IPS-20b (cell line): ENCODE measurements around the gene ATG2A.

Experiments used
- H3K27ac ChIP-seq: one replicate; pipeline ENCODE4 v1.5.1; 2013; ENCODE audit warnings: low read length
- H3K27me3 ChIP-seq: 2 replicates; pipeline ENCODE4 v1.6.1; 2013; ENCODE audit warnings: mild to moderate bottlenecking, low read length, inconsistent platforms; ENCODE audit not compliant: insufficient read depth
- H3K36me3 ChIP-seq: 2 replicates; pipeline ENCODE4 v1.6.1; 2013; ENCODE audit warnings: low read depth, mild to moderate bottlenecking, inconsistent platforms, low read length, moderate library complexity; ENCODE audit not compliant: insufficient read depth
- H3K4me1 ChIP-seq: 2 replicates; pipeline ENCODE4 v1.6.1; 2013; ENCODE audit warnings: mild to moderate bottlenecking, control low read depth, inconsistent platforms, low read length, moderate library complexity; ENCODE audit not compliant: insufficient read depth
- H3K4me3 ChIP-seq: 2 replicates; pipeline ENCODE4 v1.5.1; 2013; ENCODE audit warnings: mild to moderate bottlenecking, low read length, inconsistent platforms
- H3K9ac ChIP-seq: 2 replicates; pipeline ENCODE4 v1.6.1; 2013; ENCODE audit warnings: low read depth, mild to moderate bottlenecking, inconsistent platforms, low read length, moderate library complexity
- H3K9me3 ChIP-seq: 2 replicates; pipeline ENCODE4 v1.6.1; 2013; ENCODE audit warnings: mild to moderate bottlenecking, low read depth, low read length, inconsistent platforms; ENCODE audit not compliant: insufficient read depth

The ATG2A gene

GRCh38 chr11:64872790-64873488, 44.1 kb downstream of the ATG2A start:
- H3K4me3 ChIP-seq: no peak overlapping the region
- peaks cover 13% of the 10 kb centered on the region for H3K4me1 ChIP-seq
- no peaks in the 10 kb centered on the region; the same call in 1 of the 2 replicates for H3K9me3 ChIP-seq
- H3K36me3 ChIP-seq: peaks cover 26% of the 10 kb centered on the region
- peaks cover 11% of the 10 kb centered on the region for H3K27me3 ChIP-seq
- H3K9ac ChIP-seq: no peak overlapping the region
- no peak overlapping the region for H3K27ac ChIP-seq

DNA sequence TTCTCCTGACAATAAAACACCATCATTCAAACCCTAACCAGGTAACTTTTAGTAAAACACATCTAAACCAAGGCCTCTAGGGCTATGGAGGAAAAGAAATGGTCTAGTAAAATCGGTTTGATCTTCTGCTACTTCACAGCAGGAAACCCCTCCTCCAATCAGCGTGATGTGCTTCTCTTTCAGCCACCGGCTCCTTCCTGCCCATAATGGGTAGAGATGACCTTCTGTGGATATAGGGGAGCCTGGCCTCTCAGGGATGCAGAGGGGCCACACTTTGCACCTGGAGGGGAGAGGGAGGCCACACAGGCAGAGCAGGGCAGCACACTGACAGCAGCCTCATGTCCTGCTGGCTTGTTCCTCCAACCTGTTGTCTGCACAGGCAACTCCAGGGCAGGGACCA, 45.5 kb downstream of the ATG2A start:
- Histone ChIP-seq H3K9ac (no peak overlapping the region), H3K27me3 (no peaks in the 10 kb centered on the region), H3K27ac (no peak overlapping the region), H3K4me1 (peaks cover 6% of the 10 kb centered on the region; the same call in 1 of the 2 replicates), H3K36me3 (peaks cover 26% of the 10 kb centered on the region), H3K9me3 (no peaks in the 10 kb centered on the region; the same call in 1 of the 2 replicates), H3K4me3 (no peak overlapping the region)

DNA sequence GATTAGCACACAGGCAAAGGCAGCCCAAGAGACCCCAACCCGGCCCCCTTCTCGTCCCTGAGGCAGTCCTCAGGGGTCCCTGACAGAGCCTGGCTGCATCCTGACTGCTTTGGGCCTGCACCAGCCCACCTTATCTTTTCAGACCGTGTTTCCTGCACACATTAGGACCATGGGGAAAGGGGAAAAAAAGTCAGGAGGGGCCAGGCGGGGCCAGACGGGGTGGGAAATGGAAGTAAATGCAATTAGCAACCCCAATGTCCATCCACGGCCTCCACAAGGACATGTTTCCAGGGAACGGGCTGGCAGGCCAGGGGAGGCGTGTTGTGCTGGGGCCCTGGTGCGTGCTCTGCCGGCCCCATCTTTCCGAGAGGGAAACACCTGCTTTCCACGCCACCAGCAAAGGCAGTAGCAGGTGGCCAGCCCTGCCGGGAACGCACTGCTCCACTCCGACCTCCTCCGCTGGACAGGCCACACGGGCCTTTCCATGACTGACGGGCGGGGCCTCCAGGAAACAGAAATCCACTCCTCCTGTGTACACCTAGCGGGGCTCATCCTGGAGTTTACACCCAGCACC, 46.0 kb downstream of the ATG2A start:
- Histone ChIP-seq H3K4me1 (peaks cover 6% of the 10 kb centered on the region; the same call in 1 of the 2 replicates), H3K27me3 (no peaks in the 10 kb centered on the region), H3K9me3 (no peaks in the 10 kb centered on the region; the same call in 1 of the 2 replicates), H3K4me3 (no peak overlapping the region), H3K9ac (no peak overlapping the region), H3K36me3 (peaks cover 26% of the 10 kb centered on the region), H3K27ac (no peak overlapping the region)

GRCh38 chr11:64870176-64870892, 46.7 kb downstream of the ATG2A start:
- H3K27ac ChIP-seq: no peak overlapping the region
- H3K9me3 ChIP-seq: no peaks in the 10 kb centered on the region; the same call in 1 of the 2 replicates
- no peaks in the 10 kb centered on the region for H3K27me3 ChIP-seq
- H3K9ac ChIP-seq: no peak overlapping the region
- H3K4me3 ChIP-seq: no peak overlapping the region
- peaks cover 6% of the 10 kb centered on the region; the same call in 1 of the 2 replicates for H3K4me1 ChIP-seq
- H3K36me3 ChIP-seq: peaks cover 26% of the 10 kb centered on the region

DNA sequence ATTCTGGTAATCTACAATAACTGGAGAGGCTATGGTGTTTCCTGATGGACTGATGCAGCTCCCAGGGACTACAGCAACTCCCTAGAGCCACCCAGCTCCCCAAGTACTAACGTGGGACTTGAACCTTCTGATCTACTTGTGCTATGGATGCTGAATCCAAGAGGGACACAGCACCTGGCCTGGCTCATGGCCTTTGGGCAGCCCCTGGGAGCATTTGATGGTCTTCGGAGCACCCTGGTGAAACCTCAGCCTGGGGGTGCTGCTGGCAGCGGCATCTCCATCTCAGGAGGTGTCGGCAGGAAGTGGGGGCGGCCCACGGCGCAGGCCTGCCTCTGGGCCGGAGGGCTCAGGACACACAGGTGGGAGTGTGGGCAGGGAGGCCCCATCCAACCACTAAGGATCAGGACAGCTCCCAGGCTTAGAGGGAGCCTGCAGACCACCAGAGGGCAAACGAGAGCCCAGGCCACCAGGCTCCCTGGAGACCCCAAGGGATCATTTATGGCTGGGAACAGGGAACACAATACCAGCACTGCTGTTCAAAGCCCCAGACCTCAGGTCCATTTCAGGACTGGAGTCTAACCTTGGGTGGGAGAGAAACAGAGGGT, 47.3 kb downstream of the ATG2A start:
- no peaks in the 10 kb centered on the region for H3K27me3 ChIP-seq
- H3K4me3 ChIP-seq: no peak overlapping the region
- H3K36me3 ChIP-seq: peaks cover 26% of the 10 kb centered on the region
- no peak overlapping the region for H3K27ac ChIP-seq
- peaks cover 10% of the 10 kb centered on the region; the same call in 1 of the 2 replicates for H3K4me1 ChIP-seq
- no peaks in the 10 kb centered on the region for H3K9me3 ChIP-seq
- H3K9ac ChIP-seq: no peak overlapping the region

- Histone ChIP-seq H3K27me3 (no peaks in the 10 kb centered on the region), H3K27ac (no peak overlapping the region), H3K4me1 (peaks cover 12% of the 10 kb centered on the region), H3K9ac (no peak overlapping the region), H3K36me3 (peaks cover 22% of the 10 kb centered on the region), H3K4me3 (no peak overlapping the region), H3K9me3 (no peaks in the 10 kb centered on the region)
These were observed 48.0 kb downstream of the ATG2A start for GRCh38 chr11:64868904-64869570.

GRCh38 chr11:64867748-64868462, 49.1 kb downstream of the ATG2A start:
- H3K27me3 ChIP-seq: no peaks in the 10 kb centered on the region
- peaks cover 16% of the 10 kb centered on the region for H3K36me3 ChIP-seq
- H3K27ac ChIP-seq: no peak overlapping the region
- H3K4me3 ChIP-seq: no peak overlapping the region
- H3K9me3 ChIP-seq: no peaks in the 10 kb centered on the region
- H3K9ac ChIP-seq: no peak overlapping the region
- H3K4me1 ChIP-seq: peaks cover 22% of the 10 kb centered on the region

- peaks cover 2% of the 10 kb centered on the region; the same call in 1 of the 2 replicates for H3K36me3 ChIP-seq
- H3K27me3 ChIP-seq: no peaks in the 10 kb centered on the region
- H3K27ac ChIP-seq: no peak overlapping the region
- no peaks in the 10 kb centered on the region for H3K9me3 ChIP-seq
- H3K4me3 ChIP-seq: no peak overlapping the region
- peaks cover 23% of the 10 kb centered on the region for H3K4me1 ChIP-seq
- no peak overlapping the region for H3K9ac ChIP-seq
These were observed 50.9 kb downstream of the ATG2A start for GRCh38 chr11:64866173-64866491.

GRCh38 chr11:64865286-64866172, 51.5 kb downstream of the ATG2A start:
- Histone ChIP-seq H3K27me3 (no peaks in the 10 kb centered on the region), H3K27ac (no peak overlapping the region), H3K36me3 (no peaks in the 10 kb centered on the region), H3K9ac (0 out of 2 replicates have a peak overlapping the region, but pooled peaks have one; percentile 29), H3K9me3 (no peaks in the 10 kb centered on the region), H3K4me3 (no peak overlapping the region), H3K4me1 (peaks cover 23% of the 10 kb centered on the region)

DNA sequence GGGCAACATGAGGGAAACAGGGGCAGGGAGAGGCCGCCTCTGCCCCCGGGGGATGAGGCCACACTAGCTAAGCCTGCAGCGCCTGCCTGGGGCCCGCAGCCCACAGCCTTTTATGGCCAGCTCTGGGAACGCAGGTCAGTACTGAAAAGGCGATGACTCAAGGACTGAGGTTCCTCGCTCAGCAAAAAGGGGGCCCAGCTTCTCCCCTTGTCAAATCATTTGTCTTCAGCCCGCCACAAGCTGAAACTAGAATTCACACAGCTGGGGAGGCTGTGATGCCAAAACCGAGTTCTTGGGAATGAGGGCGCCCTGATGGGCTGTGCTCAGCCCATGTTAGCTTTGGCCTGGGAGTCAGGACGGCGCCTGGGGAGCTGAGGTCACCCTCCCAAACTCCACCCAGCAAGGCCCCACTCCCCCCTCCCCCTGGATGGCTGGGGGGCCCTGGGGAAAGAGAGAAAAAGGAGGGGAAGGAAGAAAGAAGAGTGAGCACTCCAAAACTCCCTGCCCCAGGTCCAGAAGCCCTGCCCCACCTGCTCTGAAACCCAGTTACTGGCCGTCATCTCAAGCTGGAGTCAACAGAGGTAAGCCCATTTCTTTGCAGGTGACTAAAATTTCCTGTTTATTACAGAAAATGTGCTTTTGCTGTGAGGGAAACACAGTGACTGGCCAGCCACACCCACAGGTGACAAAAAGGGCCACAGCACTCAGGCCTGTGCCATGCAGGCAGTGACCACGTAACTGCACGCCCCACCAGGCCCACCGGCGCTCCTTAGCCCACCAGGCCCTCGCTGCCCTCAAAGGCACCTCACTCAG, 52.3 kb downstream of the ATG2A start:
- Histone ChIP-seq H3K27ac (peak overlapping the region; percentile 27), H3K27me3 (no peaks in the 10 kb centered on the region), H3K9ac (peak overlapping the region; percentile 49; the same call in 1 of the 2 replicates), H3K36me3 (no peaks in the 10 kb centered on the region), H3K4me3 (no peak overlapping the region), H3K9me3 (no peaks in the 10 kb centered on the region), H3K4me1 (peaks cover 19% of the 10 kb centered on the region)
